ENCODE results near the gene COA1. TPM values are rescaled to one million over a fixed set of nuclear protein-coding genes. Genes with fewer than 3 reads are reported as not detected.

COA1 gene
- total RNA-seq, 1 donor from 2014 or later = 55.5 TPM

- no peak for DNase-seq (ENCODE audit: low spot score)
- no peaks in the 10 kb centered on the region for H3K9me3 Mint-ChIP-seq (ENCODE audit: unreplicated experiment)
- H3K27me3 Mint-ChIP-seq (ENCODE audit: unreplicated experiment) = peaks cover 2% of the 10 kb centered on the region
- H3K36me3 Mint-ChIP-seq (ENCODE audit: low read depth, unreplicated experiment) = no peaks in the 10 kb centered on the region
- H3K4me3 Mint-ChIP-seq (ENCODE audit: unreplicated experiment) = no peak overlapping the region
- H3K4me1 Mint-ChIP-seq (ENCODE audit: unreplicated experiment) = no peaks in the 10 kb centered on the region
- no peak overlapping the region for H3K27ac Mint-ChIP-seq (ENCODE audit: unreplicated experiment)
- TF ChIP-seq CTCF (IDR thresholded peaks at IDR 0.05; ENCODE audit: unreplicated experiment) = no peak
These were observed 18.2 kb upstream of the COA1 start for GRCh38 chr7:43747328-43748105.

GRCh38 chr7:43742692-43743091 is 13.4 kb upstream of the COA1 start:
- Mint-ChIP-seq H3K9me3 (ENCODE audit: unreplicated experiment) (no peaks in the 10 kb centered on the region), H3K27ac (ENCODE audit: unreplicated experiment) (no peak overlapping the region), H3K4me1 (ENCODE audit: unreplicated experiment) (peaks cover 5% of the 10 kb centered on the region), H3K4me3 (ENCODE audit: unreplicated experiment) (no peak overlapping the region), H3K27me3 (ENCODE audit: unreplicated experiment) (peaks cover 2% of the 10 kb centered on the region), H3K36me3 (ENCODE audit: low read depth, unreplicated experiment) (peaks cover 8% of the 10 kb centered on the region)
- TF ChIP-seq CTCF (IDR thresholded peaks at IDR 0.05; ENCODE audit: unreplicated experiment) = no peak
- no peak for DNase-seq (ENCODE audit: low spot score)

GRCh38 chr7:43737467-43738127 is 8.3 kb upstream of the COA1 start:
- Mint-ChIP-seq H3K27me3 (ENCODE audit: unreplicated experiment) (no peaks in the 10 kb centered on the region), H3K9me3 (ENCODE audit: unreplicated experiment) (no peaks in the 10 kb centered on the region), H3K27ac (ENCODE audit: unreplicated experiment) (no peak overlapping the region), H3K4me3 (ENCODE audit: unreplicated experiment) (no peak overlapping the region), H3K4me1 (ENCODE audit: unreplicated experiment) (peaks cover 5% of the 10 kb centered on the region), H3K36me3 (ENCODE audit: low read depth, unreplicated experiment) (peaks cover 8% of the 10 kb centered on the region)
- no peak for TF ChIP-seq CTCF (IDR thresholded peaks at IDR 0.05; ENCODE audit: unreplicated experiment)
- no peak for DNase-seq (ENCODE audit: low spot score)

GRCh38 chr7:43735802-43736603 is 6.7 kb upstream of the COA1 start:
- Mint-ChIP-seq H3K27me3 (ENCODE audit: unreplicated experiment) (no peaks in the 10 kb centered on the region), H3K36me3 (ENCODE audit: low read depth, unreplicated experiment) (peaks cover 8% of the 10 kb centered on the region), H3K27ac (ENCODE audit: unreplicated experiment) (no peak overlapping the region), H3K4me3 (ENCODE audit: unreplicated experiment) (no peak overlapping the region), H3K9me3 (ENCODE audit: unreplicated experiment) (no peaks in the 10 kb centered on the region), H3K4me1 (ENCODE audit: unreplicated experiment) (peaks cover 5% of the 10 kb centered on the region)
- DNase-seq (ENCODE audit: low spot score) = no peak
- no peak for TF ChIP-seq CTCF (IDR thresholded peaks at IDR 0.05; ENCODE audit: unreplicated experiment)
